ENCODE results near the gene TRDMT1. TPM values are rescaled to one million over a fixed set of nuclear protein-coding genes. Genes with fewer than 3 reads are reported as not detected.

TRDMT1 gene
- total and polyA plus RNA-seq, 2 experiments from 2014 or later = 3.9 to 10.1 TPM

DNA sequence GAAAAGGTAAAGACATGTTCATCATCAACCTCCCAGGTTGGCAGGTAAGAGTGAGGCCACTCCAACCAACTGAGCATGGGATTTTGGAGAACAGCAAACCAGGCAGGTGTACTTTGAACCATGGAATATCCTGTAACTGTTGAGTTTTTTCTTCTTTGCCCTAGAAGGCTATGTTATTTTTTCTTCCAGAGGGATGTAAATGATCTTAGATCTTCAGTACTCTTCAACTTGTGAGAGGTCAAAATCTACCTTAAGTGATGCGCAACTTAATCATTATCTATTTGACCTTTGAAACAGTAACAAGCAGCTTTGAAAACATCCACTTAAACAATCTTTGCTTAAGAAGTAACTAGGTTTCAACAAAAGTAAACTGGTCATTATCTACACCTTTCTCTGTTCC is 71.7 kb downstream of the TRDMT1 start, which contains the start of gene CUBN:
Gene CUBN, minus strand, starts transcription at position 71 of the 400 bp plus-strand sequence. Its CDS starts 46 bp downstream, at position 25.
- no peak for DNase-seq (ENCODE audit: low read depth in 1 of 2, low spot score in 1 of 2)
- Histone ChIP-seq H3K4me1 (ENCODE audit: low read depth) (no peaks in the 10 kb centered on the region), H3K27ac (no peak within 1 kb of the TSS), H3K9me3 (ENCODE audit: low read depth) (no peaks in the 10 kb centered on the region), H3K4me3 (no peak within 1 kb of the TSS), H3K36me3 (no peaks in the 10 kb centered on the region), H3K27me3 (no peaks in the 10 kb centered on the region)
- TF ChIP-seq, protein P1, sequence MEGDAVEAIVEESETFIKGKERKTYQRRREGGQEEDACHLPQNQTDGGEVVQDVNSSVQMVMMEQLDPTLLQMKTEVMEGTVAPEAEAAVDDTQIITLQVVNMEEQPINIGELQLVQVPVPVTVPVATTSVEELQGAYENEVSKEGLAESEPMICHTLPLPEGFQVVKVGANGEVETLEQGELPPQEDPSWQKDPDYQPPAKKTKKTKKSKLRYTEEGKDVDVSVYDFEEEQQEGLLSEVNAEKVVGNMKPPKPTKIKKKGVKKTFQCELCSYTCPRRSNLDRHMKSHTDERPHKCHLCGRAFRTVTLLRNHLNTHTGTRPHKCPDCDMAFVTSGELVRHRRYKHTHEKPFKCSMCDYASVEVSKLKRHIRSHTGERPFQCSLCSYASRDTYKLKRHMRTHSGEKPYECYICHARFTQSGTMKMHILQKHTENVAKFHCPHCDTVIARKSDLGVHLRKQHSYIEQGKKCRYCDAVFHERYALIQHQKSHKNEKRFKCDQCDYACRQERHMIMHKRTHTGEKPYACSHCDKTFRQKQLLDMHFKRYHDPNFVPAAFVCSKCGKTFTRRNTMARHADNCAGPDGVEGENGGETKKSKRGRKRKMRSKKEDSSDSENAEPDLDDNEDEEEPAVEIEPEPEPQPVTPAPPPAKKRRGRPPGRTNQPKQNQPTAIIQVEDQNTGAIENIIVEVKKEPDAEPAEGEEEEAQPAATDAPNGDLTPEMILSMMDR (IDR thresholded peaks at IDR 0.05; ENCODE audit: low read depth, low read length) = no peak

DNA sequence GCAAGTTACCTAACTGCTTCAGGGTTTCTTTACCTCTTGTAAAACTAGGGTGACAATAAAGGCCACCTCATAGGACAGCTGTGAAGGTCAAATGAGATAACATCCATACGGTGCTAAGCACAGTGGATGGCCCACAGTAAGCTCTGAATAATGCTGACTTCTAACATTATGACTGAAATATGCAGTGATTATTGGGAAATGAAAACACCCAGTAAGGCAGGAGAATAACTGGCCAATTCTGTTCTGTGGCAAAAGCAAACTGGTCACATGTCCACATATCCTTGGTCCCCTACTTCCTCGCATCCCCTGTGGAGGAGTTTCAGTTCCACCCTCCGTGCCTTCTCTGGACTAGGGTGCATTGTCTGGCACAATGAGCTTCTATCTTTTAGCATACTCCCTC is 73.2 kb downstream of the TRDMT1 start:
- H3K27me3 ChIP-seq = no peaks in the 10 kb centered on the region
- no peak overlapping the region for H3K4me3 ChIP-seq
- no peak overlapping the region for H3K27ac ChIP-seq
- H3K36me3 ChIP-seq = no peaks in the 10 kb centered on the region
- DNase-seq (ENCODE audit: low read depth in 1 of 2, low spot score in 1 of 2) = no peak
- TF ChIP-seq, protein P1 (IDR thresholded peaks at IDR 0.05; ENCODE audit: low read depth, low read length) = no peak
- no peaks in the 10 kb centered on the region for H3K9me3 ChIP-seq (ENCODE audit: low read depth)
- no peaks in the 10 kb centered on the region for H3K4me1 ChIP-seq (ENCODE audit: low read depth)

DNA sequence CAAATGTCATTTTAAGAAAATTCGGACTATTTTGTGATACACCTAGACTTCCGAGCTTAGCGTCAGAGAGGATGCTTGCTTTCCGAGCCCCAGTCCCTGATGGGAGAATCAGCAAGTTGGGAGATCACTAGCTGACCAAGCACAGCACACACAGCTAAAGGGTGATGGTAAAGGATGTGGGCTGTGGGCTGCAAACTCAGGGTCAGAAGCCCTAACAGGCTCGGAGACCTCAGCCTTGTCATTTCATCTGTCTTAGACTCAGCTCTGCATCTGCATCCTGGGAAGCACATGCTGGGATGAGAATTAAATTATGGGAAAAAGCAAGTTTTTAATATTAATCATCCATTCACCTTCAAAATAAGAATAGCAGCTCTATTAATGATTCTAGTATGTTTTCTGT is 75.1 kb downstream of the TRDMT1 start:
- H3K9me3 ChIP-seq (ENCODE audit: low read depth) = no peaks in the 10 kb centered on the region
- no peaks in the 10 kb centered on the region for H3K27me3 ChIP-seq
- H3K4me1 ChIP-seq (ENCODE audit: low read depth) = peaks cover 4% of the 10 kb centered on the region
- no peaks in the 10 kb centered on the region for H3K36me3 ChIP-seq
- H3K4me3 ChIP-seq = no peak overlapping the region
- no peak for DNase-seq (ENCODE audit: low read depth in 1 of 2, low spot score in 1 of 2)
- TF ChIP-seq, protein P1 (IDR thresholded peaks at IDR 0.05; ENCODE audit: low read depth, low read length) = no peak
- no peak overlapping the region for H3K27ac ChIP-seq

DNA sequence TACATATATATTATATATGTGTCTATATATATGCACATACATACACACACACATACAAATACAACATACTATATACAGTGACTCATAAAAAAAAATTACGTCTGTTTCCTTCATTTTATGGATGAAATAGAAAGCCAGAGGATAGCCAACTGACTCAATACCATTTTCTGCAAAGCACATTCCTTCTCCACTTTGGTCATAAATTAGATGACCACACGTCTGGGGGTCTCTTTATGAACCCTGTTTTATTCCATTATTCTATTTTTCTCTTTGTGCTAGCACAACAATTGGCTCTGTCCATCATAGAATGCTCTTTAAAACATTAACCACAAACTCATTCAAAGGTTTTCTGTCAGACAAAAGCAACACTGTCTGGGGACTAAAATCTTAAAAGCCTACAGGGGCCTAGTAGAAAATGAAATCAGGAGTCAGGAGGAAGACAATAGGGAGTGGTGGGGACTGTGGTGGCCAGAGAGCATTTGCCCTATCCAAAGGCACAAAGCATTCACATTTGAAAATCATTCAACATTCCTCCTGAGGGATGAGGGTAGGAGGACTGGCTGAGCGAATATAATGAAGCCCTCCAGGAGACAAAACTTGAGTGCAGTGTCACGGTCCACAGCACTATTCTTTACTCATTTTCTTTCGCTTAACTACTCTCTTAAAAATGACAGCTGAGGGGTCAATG is 76.1 kb downstream of the TRDMT1 start:
- no peak overlapping the region for H3K4me3 ChIP-seq
- no peaks in the 10 kb centered on the region for H3K27me3 ChIP-seq
- no peaks in the 10 kb centered on the region for H3K9me3 ChIP-seq (ENCODE audit: low read depth)
- DNase-seq (ENCODE audit: low read depth in 1 of 2, low spot score in 1 of 2) = no peak
- no peak overlapping the region for H3K27ac ChIP-seq
- no peaks in the 10 kb centered on the region for H3K36me3 ChIP-seq
- H3K4me1 ChIP-seq (ENCODE audit: low read depth) = peaks cover 8% of the 10 kb centered on the region
- TF ChIP-seq, protein P1 (IDR thresholded peaks at IDR 0.05; ENCODE audit: low read depth, low read length) = no peak

DNA sequence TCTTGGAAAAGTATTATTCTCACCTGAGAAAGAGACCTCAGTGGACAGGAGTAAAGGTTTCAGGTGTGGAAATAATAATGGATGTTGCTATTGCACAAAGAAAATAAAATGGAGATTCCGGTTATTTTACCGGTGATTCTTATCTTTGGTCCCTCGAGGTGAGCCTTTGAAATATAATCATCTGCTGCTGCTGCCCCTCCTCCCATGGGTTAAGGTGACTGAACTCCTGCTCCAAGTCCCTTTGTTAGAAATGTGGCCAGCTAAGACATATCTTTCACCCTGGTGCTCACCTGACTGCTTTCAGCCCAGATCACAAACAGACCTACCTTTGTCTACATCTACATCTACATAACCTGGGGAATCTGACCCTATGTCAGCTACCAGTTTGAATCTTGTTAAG is 77.5 kb downstream of the TRDMT1 start:
- H3K27ac ChIP-seq = no peak overlapping the region
- TF ChIP-seq, protein P1 (IDR thresholded peaks at IDR 0.05; ENCODE audit: low read depth, low read length) = no peak
- no peak overlapping the region for H3K4me3 ChIP-seq
- H3K4me1 ChIP-seq (ENCODE audit: low read depth) = peaks cover 12% of the 10 kb centered on the region
- no peak for DNase-seq (ENCODE audit: low read depth in 1 of 2, low spot score in 1 of 2)
- no peaks in the 10 kb centered on the region for H3K27me3 ChIP-seq
- no peaks in the 10 kb centered on the region for H3K9me3 ChIP-seq (ENCODE audit: low read depth)
- H3K36me3 ChIP-seq = no peaks in the 10 kb centered on the region
